Liver (tissue), 3 donors: ENCODE data around the gene PF4V1.

Experiments used
- EGR1 ChIP-seq, 2 donors: IDR thresholded peaks; 2 replicates each; pipeline ENCODE4 v1.6.1; 2016 to 2018; ENCODE audit warnings: antibody characterized with exemption in 2 of 2, low read depth in 2 of 2
- GABPA ChIP-seq, 2 donors: IDR thresholded peaks in 1 of 2; conservative IDR thresholded peaks in 1 of 2; 2 replicates each; pipeline ENCODE4 v1.6.1; 2016; ENCODE audit warnings: antibody characterized with exemption in 2 of 2, mild to moderate bottlenecking in 1 of 2, moderate library complexity in 1 of 2
- JUND ChIP-seq, 2 donors: IDR thresholded peaks; 2 replicates each; pipeline ENCODE4 v1.6.1; 2016; ENCODE audit warnings: antibody characterized with exemption in 2 of 2
- NR2F2 ChIP-seq: IDR thresholded peaks from 2 replicates; pipeline ENCODE4 v1.6.1; 2016; ENCODE audit warnings: antibody characterized with exemption
- RAD21 ChIP-seq, 2 donors: IDR thresholded peaks; 2 replicates each; pipeline ENCODE4 v1.6.1; 2016; ENCODE audit warnings: antibody characterized with exemption in 2 of 2, mild to moderate bottlenecking in 2 of 2
- TAF1 ChIP-seq: conservative IDR thresholded peaks from 2 replicates; pipeline ENCODE4 v1.6.1; 2016; ENCODE audit warnings: antibody characterized with exemption, mild to moderate bottlenecking
- TF ChIP-seq, protein P1 (sequence below): fragments of 150-350 bp; IDR thresholded peaks from 2 replicates; pipeline ENCODE4 v1.5.1; 2017; ENCODE audit warnings: improper control_type of control experiment, low read depth, low read length; ENCODE audit not compliant: missing input control
- TF ChIP-seq, protein P2 (sequence below): IDR thresholded peaks from 2 replicates; pipeline ENCODE4 v1.6.1; 2016; ENCODE audit warnings: antibody characterized with exemption
- TF ChIP-seq, protein P3 (sequence below): IDR thresholded peaks from 2 replicates; pipeline ENCODE4 v1.6.1; 2016; ENCODE audit warnings: antibody characterized with exemption
- TF ChIP-seq, protein P4 (sequence below): IDR thresholded peaks from 2 replicates; pipeline ENCODE4 v1.6.1; 2016; ENCODE audit warnings: antibody characterized with exemption, mild to moderate bottlenecking
- donor health status: healthy.
- donor health status: healthy.

DNA sequence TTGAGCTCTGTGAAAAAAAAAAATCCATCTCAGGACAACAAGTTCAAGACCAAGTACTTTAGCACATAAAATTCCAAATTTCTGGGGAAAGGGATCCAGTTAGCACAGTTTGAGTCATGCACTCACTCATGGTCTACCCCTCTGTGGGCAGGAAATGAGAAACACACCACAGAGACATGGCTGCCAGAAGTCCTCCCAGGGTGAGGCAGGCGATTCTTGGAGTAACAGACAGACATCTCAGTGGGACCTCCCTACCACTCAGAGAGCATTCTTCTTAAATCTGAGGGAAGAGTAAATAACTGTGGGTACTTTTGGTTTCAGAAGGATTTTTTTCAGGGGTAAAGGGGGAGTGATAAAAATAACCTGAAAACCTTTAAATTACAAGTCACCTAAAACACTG, 30.2 kb downstream of the PF4V1 start:
- TF ChIP-seq, protein P1, sequence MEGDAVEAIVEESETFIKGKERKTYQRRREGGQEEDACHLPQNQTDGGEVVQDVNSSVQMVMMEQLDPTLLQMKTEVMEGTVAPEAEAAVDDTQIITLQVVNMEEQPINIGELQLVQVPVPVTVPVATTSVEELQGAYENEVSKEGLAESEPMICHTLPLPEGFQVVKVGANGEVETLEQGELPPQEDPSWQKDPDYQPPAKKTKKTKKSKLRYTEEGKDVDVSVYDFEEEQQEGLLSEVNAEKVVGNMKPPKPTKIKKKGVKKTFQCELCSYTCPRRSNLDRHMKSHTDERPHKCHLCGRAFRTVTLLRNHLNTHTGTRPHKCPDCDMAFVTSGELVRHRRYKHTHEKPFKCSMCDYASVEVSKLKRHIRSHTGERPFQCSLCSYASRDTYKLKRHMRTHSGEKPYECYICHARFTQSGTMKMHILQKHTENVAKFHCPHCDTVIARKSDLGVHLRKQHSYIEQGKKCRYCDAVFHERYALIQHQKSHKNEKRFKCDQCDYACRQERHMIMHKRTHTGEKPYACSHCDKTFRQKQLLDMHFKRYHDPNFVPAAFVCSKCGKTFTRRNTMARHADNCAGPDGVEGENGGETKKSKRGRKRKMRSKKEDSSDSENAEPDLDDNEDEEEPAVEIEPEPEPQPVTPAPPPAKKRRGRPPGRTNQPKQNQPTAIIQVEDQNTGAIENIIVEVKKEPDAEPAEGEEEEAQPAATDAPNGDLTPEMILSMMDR: no peak
- TF ChIP-seq TAF1: no peak
- TF ChIP-seq, protein P2, sequence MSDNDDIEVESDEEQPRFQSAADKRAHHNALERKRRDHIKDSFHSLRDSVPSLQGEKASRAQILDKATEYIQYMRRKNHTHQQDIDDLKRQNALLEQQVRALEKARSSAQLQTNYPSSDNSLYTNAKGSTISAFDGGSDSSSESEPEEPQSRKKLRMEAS: no peak
- TF ChIP-seq RAD21 (IDR thresholded peaks at IDR 0.05): no peak
- TF ChIP-seq, protein P3, sequence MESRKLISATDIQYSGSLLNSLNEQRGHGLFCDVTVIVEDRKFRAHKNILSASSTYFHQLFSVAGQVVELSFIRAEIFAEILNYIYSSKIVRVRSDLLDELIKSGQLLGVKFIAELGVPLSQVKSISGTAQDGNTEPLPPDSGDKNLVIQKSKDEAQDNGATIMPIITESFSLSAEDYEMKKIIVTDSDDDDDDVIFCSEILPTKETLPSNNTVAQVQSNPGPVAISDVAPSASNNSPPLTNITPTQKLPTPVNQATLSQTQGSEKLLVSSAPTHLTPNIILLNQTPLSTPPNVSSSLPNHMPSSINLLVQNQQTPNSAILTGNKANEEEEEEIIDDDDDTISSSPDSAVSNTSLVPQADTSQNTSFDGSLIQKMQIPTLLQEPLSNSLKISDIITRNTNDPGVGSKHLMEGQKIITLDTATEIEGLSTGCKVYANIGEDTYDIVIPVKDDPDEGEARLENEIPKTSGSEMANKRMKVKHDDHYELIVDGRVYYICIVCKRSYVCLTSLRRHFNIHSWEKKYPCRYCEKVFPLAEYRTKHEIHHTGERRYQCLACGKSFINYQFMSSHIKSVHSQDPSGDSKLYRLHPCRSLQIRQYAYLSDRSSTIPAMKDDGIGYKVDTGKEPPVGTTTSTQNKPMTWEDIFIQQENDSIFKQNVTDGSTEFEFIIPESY: no peak
- TF ChIP-seq, protein P4, sequence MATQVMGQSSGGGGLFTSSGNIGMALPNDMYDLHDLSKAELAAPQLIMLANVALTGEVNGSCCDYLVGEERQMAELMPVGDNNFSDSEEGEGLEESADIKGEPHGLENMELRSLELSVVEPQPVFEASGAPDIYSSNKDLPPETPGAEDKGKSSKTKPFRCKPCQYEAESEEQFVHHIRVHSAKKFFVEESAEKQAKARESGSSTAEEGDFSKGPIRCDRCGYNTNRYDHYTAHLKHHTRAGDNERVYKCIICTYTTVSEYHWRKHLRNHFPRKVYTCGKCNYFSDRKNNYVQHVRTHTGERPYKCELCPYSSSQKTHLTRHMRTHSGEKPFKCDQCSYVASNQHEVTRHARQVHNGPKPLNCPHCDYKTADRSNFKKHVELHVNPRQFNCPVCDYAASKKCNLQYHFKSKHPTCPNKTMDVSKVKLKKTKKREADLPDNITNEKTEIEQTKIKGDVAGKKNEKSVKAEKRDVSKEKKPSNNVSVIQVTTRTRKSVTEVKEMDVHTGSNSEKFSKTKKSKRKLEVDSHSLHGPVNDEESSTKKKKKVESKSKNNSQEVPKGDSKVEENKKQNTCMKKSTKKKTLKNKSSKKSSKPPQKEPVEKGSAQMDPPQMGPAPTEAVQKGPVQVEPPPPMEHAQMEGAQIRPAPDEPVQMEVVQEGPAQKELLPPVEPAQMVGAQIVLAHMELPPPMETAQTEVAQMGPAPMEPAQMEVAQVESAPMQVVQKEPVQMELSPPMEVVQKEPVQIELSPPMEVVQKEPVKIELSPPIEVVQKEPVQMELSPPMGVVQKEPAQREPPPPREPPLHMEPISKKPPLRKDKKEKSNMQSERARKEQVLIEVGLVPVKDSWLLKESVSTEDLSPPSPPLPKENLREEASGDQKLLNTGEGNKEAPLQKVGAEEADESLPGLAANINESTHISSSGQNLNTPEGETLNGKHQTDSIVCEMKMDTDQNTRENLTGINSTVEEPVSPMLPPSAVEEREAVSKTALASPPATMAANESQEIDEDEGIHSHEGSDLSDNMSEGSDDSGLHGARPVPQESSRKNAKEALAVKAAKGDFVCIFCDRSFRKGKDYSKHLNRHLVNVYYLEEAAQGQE: no peak
- TF ChIP-seq EGR1 (IDR thresholded peaks at IDR 0.05; ENCODE audit: low read depth in 2 of 2): no peak
- no peak for TF ChIP-seq JUND (IDR thresholded peaks at IDR 0.05)
- TF ChIP-seq NR2F2: no peak
- TF ChIP-seq GABPA (IDR thresholded peaks at IDR 0.05 in 1 of 2, conservative IDR thresholded peaks at IDR 0.05 in 1 of 2): no peak
